Kidney epithelial cell (primary cell): ENCODE data around the gene MPL. TPM values are rescaled to one million over a fixed set of nuclear protein-coding genes. Genes with fewer than 3 reads are reported as not detected.

Experiments used
- DNase-seq: peaks from one replicate; pipeline ENCODE4 v3.0.0-alpha.2; 2010; ENCODE audit warnings: low read depth
- H3K27me3 ChIP-seq: 2 replicates; pipeline ENCODE4 v1.6.0; 2011; ENCODE audit warnings: low read length; ENCODE audit not compliant: control insufficient read depth, insufficient read depth
- H3K36me3 ChIP-seq: 2 replicates; pipeline ENCODE4 v1.5.1; 2011; ENCODE audit warnings: low read length; ENCODE audit not compliant: control insufficient read depth, insufficient read depth
- H3K4me3 ChIP-seq: 2 replicates; pipeline ENCODE4 v1.5.1; 2011; ENCODE audit warnings: low read depth, mild to moderate bottlenecking, control low read depth, low read length
- total RNA-seq: library from RNA; depleted of rRNA; stranded (reverse); fragments of >200 nt; gene quantifications from 2 replicates; pipeline ENCODE4 v1.2.3, GENCODE V29; 2015
- TF ChIP-seq, protein P1 (sequence below): IDR thresholded peaks from 2 replicates; pipeline ENCODE4 v1.5.1; 2011; ENCODE audit warnings: mild to moderate bottlenecking, moderate library complexity, low read length, control low read depth, inconsistent platforms; ENCODE audit not compliant: insufficient read depth, poor library complexity, severe bottlenecking

Gene MPL
- total RNA-seq, 1 donor from 2014 or later = not detected

GRCh38 chr1:43382027-43382779, 44.6 kb downstream of the MPL start:
- no peak for DNase-seq
- H3K27me3 ChIP-seq = no peaks in the 10 kb centered on the region
- TF ChIP-seq, protein P1, sequence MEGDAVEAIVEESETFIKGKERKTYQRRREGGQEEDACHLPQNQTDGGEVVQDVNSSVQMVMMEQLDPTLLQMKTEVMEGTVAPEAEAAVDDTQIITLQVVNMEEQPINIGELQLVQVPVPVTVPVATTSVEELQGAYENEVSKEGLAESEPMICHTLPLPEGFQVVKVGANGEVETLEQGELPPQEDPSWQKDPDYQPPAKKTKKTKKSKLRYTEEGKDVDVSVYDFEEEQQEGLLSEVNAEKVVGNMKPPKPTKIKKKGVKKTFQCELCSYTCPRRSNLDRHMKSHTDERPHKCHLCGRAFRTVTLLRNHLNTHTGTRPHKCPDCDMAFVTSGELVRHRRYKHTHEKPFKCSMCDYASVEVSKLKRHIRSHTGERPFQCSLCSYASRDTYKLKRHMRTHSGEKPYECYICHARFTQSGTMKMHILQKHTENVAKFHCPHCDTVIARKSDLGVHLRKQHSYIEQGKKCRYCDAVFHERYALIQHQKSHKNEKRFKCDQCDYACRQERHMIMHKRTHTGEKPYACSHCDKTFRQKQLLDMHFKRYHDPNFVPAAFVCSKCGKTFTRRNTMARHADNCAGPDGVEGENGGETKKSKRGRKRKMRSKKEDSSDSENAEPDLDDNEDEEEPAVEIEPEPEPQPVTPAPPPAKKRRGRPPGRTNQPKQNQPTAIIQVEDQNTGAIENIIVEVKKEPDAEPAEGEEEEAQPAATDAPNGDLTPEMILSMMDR = no peak
- H3K4me3 ChIP-seq = no peak overlapping the region
- H3K36me3 ChIP-seq = peaks cover 3% of the 10 kb centered on the region

- Histone ChIP-seq H3K4me3 (no peak overlapping the region), H3K36me3 (peaks cover 3% of the 10 kb centered on the region), H3K27me3 (no peaks in the 10 kb centered on the region)
- TF ChIP-seq, protein P1 = peak; percentile 12
- DNase-seq = no peak
These were observed 45.8 kb downstream of the MPL start for GRCh38 chr1:43383449-43383848.

GRCh38 chr1:43386676-43387075, 49.1 kb downstream of the MPL start:
- Histone ChIP-seq H3K4me3 (no peak overlapping the region), H3K27me3 (no peaks in the 10 kb centered on the region), H3K36me3 (peaks cover 3% of the 10 kb centered on the region)
- DNase-seq = no peak
- TF ChIP-seq, protein P1 = no peak

GRCh38 chr1:43387976-43388599, 50.5 kb downstream of the MPL start:
- TF ChIP-seq, protein P1 = no peak
- no peak for DNase-seq
- Histone ChIP-seq H3K27me3 (no peaks in the 10 kb centered on the region), H3K36me3 (peaks cover 3% of the 10 kb centered on the region), H3K4me3 (no peak overlapping the region)

- H3K4me3 ChIP-seq = peak overlapping the region; percentile 81
- H3K36me3 ChIP-seq = peaks cover 3% of the 10 kb centered on the region
- no peaks in the 10 kb centered on the region for H3K27me3 ChIP-seq
- TF ChIP-seq, protein P1 = no peak
- no peak for DNase-seq
These were observed 51.0 kb downstream of the MPL start for GRCh38 chr1:43388613-43389012.
